Measurements from ENCODE around the gene MAN1A1.

Gene MAN1A1

DNA sequence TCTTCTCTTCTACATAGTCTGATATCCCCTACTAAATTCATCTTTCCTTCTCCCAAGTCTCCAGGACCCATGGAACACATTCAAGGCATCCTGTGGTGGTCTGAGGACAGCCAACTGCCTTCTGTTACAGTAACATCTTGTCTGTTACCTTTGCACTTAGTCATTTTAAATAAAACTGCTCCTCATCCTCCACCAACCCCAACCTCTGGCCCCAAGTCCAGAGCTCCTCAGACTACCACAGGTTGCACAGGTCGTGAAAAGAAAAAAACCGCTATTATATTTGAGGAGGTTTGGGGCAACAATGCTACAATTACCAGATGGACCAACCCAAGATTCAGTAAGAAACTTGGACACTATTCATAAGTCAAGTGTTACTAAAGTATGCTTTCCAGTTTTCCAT is 49.9 kb downstream of the MAN1A1 start:
- TF ChIP-seq CREB1 (IDR thresholded peaks at IDR 0.05; ENCODE audit: low read depth) (no peak), YY1 (IDR thresholded peaks at IDR 0.05; ENCODE audit: low read depth) (no peak), TCF12 (IDR thresholded peaks at IDR 0.05; ENCODE audit: low read depth) (no peak), TEAD4 (IDR thresholded peaks at IDR 0.05) (no peak), TAF1 (IDR thresholded peaks at IDR 0.05; ENCODE audit: low read depth) (no peak)
- TF ChIP-seq, protein P1, sequence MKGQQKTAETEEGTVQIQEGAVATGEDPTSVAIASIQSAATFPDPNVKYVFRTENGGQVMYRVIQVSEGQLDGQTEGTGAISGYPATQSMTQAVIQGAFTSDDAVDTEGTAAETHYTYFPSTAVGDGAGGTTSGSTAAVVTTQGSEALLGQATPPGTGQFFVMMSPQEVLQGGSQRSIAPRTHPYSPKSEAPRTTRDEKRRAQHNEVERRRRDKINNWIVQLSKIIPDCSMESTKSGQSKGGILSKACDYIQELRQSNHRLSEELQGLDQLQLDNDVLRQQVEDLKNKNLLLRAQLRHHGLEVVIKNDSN (IDR thresholded peaks at IDR 0.05) = no peak
- TF ChIP-seq, protein P2, sequence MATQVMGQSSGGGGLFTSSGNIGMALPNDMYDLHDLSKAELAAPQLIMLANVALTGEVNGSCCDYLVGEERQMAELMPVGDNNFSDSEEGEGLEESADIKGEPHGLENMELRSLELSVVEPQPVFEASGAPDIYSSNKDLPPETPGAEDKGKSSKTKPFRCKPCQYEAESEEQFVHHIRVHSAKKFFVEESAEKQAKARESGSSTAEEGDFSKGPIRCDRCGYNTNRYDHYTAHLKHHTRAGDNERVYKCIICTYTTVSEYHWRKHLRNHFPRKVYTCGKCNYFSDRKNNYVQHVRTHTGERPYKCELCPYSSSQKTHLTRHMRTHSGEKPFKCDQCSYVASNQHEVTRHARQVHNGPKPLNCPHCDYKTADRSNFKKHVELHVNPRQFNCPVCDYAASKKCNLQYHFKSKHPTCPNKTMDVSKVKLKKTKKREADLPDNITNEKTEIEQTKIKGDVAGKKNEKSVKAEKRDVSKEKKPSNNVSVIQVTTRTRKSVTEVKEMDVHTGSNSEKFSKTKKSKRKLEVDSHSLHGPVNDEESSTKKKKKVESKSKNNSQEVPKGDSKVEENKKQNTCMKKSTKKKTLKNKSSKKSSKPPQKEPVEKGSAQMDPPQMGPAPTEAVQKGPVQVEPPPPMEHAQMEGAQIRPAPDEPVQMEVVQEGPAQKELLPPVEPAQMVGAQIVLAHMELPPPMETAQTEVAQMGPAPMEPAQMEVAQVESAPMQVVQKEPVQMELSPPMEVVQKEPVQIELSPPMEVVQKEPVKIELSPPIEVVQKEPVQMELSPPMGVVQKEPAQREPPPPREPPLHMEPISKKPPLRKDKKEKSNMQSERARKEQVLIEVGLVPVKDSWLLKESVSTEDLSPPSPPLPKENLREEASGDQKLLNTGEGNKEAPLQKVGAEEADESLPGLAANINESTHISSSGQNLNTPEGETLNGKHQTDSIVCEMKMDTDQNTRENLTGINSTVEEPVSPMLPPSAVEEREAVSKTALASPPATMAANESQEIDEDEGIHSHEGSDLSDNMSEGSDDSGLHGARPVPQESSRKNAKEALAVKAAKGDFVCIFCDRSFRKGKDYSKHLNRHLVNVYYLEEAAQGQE (IDR thresholded peaks at IDR 0.05; ENCODE audit: low read depth) = no peak
- TF ChIP-seq, protein P3, sequence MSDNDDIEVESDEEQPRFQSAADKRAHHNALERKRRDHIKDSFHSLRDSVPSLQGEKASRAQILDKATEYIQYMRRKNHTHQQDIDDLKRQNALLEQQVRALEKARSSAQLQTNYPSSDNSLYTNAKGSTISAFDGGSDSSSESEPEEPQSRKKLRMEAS (IDR thresholded peaks at IDR 0.05) = no peak

DNA sequence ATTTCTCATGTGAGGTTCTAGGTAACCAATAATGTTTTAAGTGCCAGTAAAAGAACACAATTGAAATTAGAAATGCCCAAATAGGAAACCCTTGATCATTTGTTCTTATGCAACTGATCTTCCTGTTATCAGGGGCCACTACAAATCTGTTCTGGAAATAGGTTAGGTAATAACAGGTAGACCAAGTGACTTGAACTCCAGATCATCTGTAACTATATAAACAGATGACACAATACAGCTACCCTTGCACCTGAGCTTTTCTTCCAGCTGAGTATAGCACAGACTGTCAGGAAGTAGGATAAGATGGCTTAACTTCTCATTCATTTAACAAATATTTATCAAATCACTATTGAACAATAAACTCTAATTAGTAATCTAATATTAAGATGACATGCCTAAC is 52.5 kb downstream of the MAN1A1 start:
- TF ChIP-seq YY1 (IDR thresholded peaks at IDR 0.05; ENCODE audit: low read depth) = no peak
- TF ChIP-seq NFIC (IDR thresholded peaks at IDR 0.05) = no peak
- no peak for TF ChIP-seq ZBTB7A (IDR thresholded peaks at IDR 0.05; ENCODE audit: low read depth)
- TF ChIP-seq, protein P3 (IDR thresholded peaks at IDR 0.05) = no peak
- no peak for TF ChIP-seq EGR1 (IDR thresholded peaks at IDR 0.05)
- no peak for TF ChIP-seq CREB1 (IDR thresholded peaks at IDR 0.05; ENCODE audit: low read depth)

DNA sequence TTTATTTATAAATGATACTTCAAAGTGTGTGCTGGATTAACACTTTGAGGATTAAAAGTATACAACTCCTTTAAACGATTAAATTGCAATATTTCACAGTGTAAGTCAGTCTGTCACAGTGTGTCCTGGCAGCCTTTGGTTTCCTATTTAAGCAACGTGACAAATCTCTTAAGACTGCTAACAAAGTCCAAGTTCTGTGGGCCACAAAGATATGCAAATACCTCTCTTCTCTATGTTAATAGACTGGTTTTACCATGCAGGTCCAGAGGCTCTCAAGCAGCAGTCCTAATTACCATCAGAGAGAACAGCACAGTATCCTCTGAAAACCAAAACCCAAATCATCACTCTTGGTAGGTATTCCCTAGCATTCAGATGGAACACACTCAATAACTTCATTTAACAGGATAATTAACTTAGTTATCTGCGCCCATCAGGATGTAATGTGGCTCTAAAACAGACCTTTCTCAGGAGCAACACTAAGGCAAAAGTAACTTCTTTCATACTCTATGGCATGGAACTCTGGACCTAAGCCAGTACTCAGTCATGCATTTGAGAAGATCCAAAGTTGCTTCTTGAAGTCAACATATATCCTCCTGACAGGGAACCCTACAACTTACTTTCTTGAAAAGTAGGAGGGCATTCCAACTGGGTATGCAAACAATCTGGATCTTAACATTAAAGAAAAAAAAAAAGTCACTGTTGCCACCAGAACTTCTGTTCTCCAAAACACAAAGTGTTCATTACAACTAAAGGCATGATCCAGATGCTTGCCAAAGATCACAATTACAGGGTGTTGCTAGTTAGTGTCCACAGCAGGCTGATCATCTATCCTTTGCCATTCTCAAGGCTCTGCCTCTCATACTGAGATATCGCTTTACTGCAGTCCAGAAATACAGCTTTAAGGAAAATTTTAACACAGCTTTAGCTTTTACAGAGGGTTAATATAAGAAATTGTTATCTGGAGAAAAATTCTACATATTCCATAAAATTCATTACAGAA is 53.2 kb downstream of the MAN1A1 start:
- TF ChIP-seq, protein P3 (IDR thresholded peaks at IDR 0.05) = no peak
- TF ChIP-seq RAD21 (IDR thresholded peaks at IDR 0.05; ENCODE audit: low read depth) (no peak), FOXM1 (IDR thresholded peaks at IDR 0.05; ENCODE audit: borderline replicate concordance, low read depth) (no peak), EGR1 (IDR thresholded peaks at IDR 0.05) (no peak), NFIC (IDR thresholded peaks at IDR 0.05) (no peak), EP300 (IDR thresholded peaks at IDR 0.05; ENCODE audit: borderline replicate concordance) (no peak), TEAD4 (IDR thresholded peaks at IDR 0.05) (no peak), CREB1 (IDR thresholded peaks at IDR 0.05; ENCODE audit: low read depth) (no peak), ZBTB7A (IDR thresholded peaks at IDR 0.05; ENCODE audit: low read depth) (no peak), TCF12 (IDR thresholded peaks at IDR 0.05; ENCODE audit: low read depth) (no peak)
- TF ChIP-seq, protein P2 (IDR thresholded peaks at IDR 0.05; ENCODE audit: low read depth) = no peak

DNA sequence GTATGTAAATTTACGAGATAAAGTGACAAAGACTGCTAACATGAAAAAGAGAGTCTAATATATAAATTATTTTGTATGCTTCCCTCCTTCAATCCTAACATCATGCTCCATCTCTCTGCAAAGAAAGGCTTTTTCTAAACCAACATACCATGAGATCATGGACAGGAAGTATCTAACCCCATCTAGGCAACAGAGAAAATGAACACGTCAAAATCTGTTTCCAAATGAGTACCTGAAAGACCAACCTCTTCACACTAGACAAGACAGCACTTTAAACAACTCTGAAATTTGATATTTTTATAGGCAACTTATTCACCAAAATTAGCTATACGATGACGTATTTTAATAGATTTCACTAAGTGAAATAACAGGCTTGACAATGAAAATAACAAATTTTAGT is 54.6 kb downstream of the MAN1A1 start:
- TF ChIP-seq EGR1 (IDR thresholded peaks at IDR 0.05) = no peak
- no peak for TF ChIP-seq TAF1 (IDR thresholded peaks at IDR 0.05; ENCODE audit: low read depth)
- TF ChIP-seq NFIC (IDR thresholded peaks at IDR 0.05) = no peak
- TF ChIP-seq EP300 (IDR thresholded peaks at IDR 0.05; ENCODE audit: borderline replicate concordance) = no peak
- no peak for TF ChIP-seq FOXM1 (IDR thresholded peaks at IDR 0.05; ENCODE audit: borderline replicate concordance, low read depth)
- TF ChIP-seq, protein P3 (IDR thresholded peaks at IDR 0.05) = no peak
- TF ChIP-seq, protein P1 (IDR thresholded peaks at IDR 0.05) = no peak
- TF ChIP-seq TEAD4 (IDR thresholded peaks at IDR 0.05) = no peak
- TF ChIP-seq RAD21 (IDR thresholded peaks at IDR 0.05; ENCODE audit: low read depth) = no peak
- no peak for TF ChIP-seq TCF12 (IDR thresholded peaks at IDR 0.05; ENCODE audit: low read depth)
- TF ChIP-seq CEBPB (IDR thresholded peaks at IDR 0.05) = no peak
- no peak for TF ChIP-seq ZBTB7A (IDR thresholded peaks at IDR 0.05; ENCODE audit: low read depth)
- no peak for TF ChIP-seq YY1 (IDR thresholded peaks at IDR 0.05; ENCODE audit: low read depth)
- TF ChIP-seq, protein P2 (IDR thresholded peaks at IDR 0.05; ENCODE audit: low read depth) = no peak
- TF ChIP-seq CREB1 (IDR thresholded peaks at IDR 0.05; ENCODE audit: low read depth) = no peak

Data from Ishikawa (cell line).